IgD-negative memory B cell (primary cell): ENCODE measurements around the gene CYLC2. TPM values are rescaled to one million over a fixed set of nuclear protein-coding genes. Genes with fewer than 3 reads are reported as not detected.

Experiments used
- H3K27ac Mint-ChIP-seq, 3 donors: one replicate each; pipeline ENCODE4 v1.8.0; 2020 to 2022; ENCODE audit warnings: mild to moderate bottlenecking in 3 of 3, mixed read lengths in 3 of 3, moderate library complexity in 1 of 3
- H3K27me3 Mint-ChIP-seq: one replicate; pipeline ENCODE4 v1.8.0; 2021; ENCODE audit warnings: mixed read lengths
- H3K36me3 Mint-ChIP-seq: one replicate; pipeline ENCODE4 v1.8.0; 2020; ENCODE audit warnings: mild to moderate bottlenecking, mixed read lengths
- H3K4me1 Mint-ChIP-seq, 3 donors: one replicate each; pipeline ENCODE4 v1.8.0; 2020 to 2022; ENCODE audit warnings: mixed read lengths in 3 of 3, mild to moderate bottlenecking in 1 of 3
- H3K4me3 Mint-ChIP-seq, 4 donors: one replicate each; pipeline ENCODE4 v1.8.0; 2020 to 2022; ENCODE audit warnings: mild to moderate bottlenecking in 4 of 4, mixed read lengths in 4 of 4, moderate library complexity in 3 of 4
- H3K9me3 Mint-ChIP-seq, 3 donors: one replicate each; pipeline ENCODE4 v1.8.0; 2020 to 2021; ENCODE audit warnings: mixed read lengths in 3 of 3, mild to moderate bottlenecking in 1 of 3
- polyA plus RNA-seq: library from polyadenylated mRNA; unstranded; fragments of 300-500 nt; fragmentation: Illumina TruSeq; gene quantifications from one replicate; pipeline ENCODE4 v1.2.3, GENCODE V29; 2021

Gene CYLC2
- not detected for polyA plus RNA-seq

DNA sequence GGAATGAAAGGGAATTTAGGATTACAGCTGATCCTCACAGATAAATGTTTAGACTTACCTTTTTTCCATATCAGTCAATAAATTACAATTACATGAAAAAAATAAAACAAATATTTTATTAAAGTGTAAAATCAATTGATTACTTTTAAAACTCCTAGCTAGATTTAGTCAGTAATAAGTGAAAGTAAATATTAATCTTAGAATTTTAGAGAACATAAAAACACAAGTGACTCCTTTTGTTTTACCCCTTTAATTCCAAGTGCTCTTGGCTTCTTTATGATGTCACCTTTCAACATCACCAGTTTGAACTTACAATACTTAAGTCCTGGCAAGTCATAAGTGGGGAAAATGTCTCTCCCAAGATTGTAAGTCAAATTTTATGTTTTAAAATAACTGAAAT lies at the start of gene CYLC2:
Gene CYLC2, plus strand, starts transcription at position 301 of the 400 bp plus-strand sequence. Its CDS starts 48 bp downstream, at position 349.
- Mint-ChIP-seq H3K4me1 (no peaks in the 10 kb centered on the region), H3K27me3 (no peaks in the 10 kb centered on the region), H3K4me3 (no peak within 1 kb of the TSS), H3K9me3 (peaks cover 2 to 5% (median 4%) of the 10 kb centered on the region in 3 donors), H3K36me3 (no peaks in the 10 kb centered on the region), H3K27ac (no peak within 1 kb of the TSS)

DNA sequence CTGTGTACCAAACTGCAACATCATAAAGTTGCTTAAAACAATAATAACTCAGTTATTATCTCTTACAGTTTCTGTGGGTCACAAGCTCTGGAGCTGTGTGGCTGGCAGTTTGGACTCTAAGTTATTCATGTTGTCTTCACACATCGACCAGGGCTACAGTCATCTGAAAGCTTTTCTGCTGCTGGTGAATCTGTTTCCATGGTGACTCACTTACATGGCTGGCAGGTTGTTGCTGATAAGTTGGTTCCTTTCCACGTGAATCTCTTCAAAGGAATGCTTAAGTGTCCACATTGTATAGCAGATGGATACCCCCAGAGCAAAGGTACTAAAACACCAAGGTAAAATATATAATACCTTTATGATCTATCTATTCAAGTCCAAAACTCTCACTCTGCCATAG lies 44.8 kb upstream of the CYLC2 start:
- Mint-ChIP-seq H3K36me3 (no peaks in the 10 kb centered on the region), H3K27ac (no peak overlapping the region), H3K9me3 (peaks cover 5 to 21% (median 8%) of the 10 kb centered on the region in 3 donors), H3K4me1 (no peaks in the 10 kb centered on the region), H3K4me3 (no peak overlapping the region), H3K27me3 (no peaks in the 10 kb centered on the region)

DNA sequence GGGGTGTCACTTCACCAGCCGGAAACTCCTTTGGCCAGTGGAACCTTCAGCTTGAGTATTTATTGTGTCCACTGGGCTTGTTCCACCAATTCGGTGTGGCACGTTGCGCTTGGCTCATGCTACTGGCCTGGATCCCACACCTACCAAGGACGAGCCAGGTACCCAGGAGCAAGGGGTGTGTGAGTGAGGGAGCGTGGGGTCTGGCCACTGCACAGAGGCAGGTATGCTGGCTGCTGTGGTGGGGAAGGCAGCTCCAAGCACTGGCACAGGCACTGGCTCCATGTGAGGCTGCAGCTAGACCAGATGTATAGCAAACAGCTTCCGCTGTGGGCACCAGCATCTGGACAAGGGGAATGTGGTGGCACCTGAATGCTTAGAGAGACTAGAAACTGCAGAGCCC lies 28.1 kb upstream of the CYLC2 start:
- H3K27me3 Mint-ChIP-seq, result no peaks in the 10 kb centered on the region
- H3K36me3 Mint-ChIP-seq, result no peaks in the 10 kb centered on the region
- H3K4me3 Mint-ChIP-seq, result no peak overlapping the region
- H3K9me3 Mint-ChIP-seq, result peaks cover 4 to 8% (median 6%) of the 10 kb centered on the region in 3 donors
- no peak overlapping the region for H3K27ac Mint-ChIP-seq
- no peaks in the 10 kb centered on the region for H3K4me1 Mint-ChIP-seq

DNA sequence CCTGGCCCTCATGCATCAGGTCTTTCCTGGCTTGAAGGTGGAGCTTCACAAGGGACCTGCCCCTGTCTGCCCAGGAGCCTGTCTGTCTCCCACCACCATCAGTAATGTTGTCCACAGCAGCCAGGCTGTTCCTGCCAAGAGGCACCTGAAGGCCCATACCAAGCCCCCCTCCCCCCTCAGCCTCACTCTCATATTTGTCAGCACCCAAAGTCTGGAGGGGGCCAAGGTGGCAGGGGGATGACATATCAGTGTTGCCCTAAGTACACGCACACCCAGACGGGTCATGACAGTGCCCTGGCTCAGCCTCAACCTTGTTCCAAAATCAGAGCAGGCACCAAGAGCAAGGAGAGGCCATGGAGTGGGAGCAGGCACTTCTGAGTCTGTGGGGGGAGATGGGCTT lies 27.2 kb upstream of the CYLC2 start:
- no peaks in the 10 kb centered on the region for H3K27me3 Mint-ChIP-seq
- peaks cover 4 to 9% (median 6%) of the 10 kb centered on the region in 3 donors for H3K9me3 Mint-ChIP-seq
- H3K4me3 Mint-ChIP-seq, result no peak overlapping the region
- H3K27ac Mint-ChIP-seq, result no peak overlapping the region
- no peaks in the 10 kb centered on the region for H3K4me1 Mint-ChIP-seq
- H3K36me3 Mint-ChIP-seq, result no peaks in the 10 kb centered on the region

- Mint-ChIP-seq H3K4me3 (no peak overlapping the region), H3K4me1 (no peaks in the 10 kb centered on the region), H3K27ac (no peak overlapping the region), H3K36me3 (no peaks in the 10 kb centered on the region), H3K9me3 (peaks cover 4 to 15% (median 9%) of the 10 kb centered on the region in 3 donors), H3K27me3 (no peaks in the 10 kb centered on the region)
Observed at GRCh38 chr9:102972780-102973179, 22.4 kb upstream of the CYLC2 start.

DNA sequence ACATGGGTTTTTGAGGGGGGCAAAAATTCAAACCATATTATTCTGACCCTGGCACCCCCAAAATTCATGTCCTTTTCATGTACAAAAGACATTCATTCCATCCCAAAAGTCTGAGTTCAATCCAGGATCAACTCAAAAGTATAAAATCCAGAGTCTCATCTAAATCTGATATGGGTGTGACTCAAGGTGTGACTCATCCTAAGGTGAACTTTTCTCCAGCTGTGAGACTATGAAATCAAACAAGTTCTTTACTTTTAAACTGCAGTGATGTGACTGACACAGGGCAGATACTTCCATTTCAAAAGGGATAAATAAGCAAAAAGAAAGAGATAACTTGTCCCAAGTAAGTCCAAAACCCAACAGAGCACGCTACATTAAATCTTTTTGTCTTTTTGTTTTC lies 20.6 kb upstream of the CYLC2 start:
- no peaks in the 10 kb centered on the region for H3K4me1 Mint-ChIP-seq
- H3K27ac Mint-ChIP-seq, result no peak overlapping the region
- no peak overlapping the region for H3K4me3 Mint-ChIP-seq
- peaks cover 4 to 18% (median 9%) of the 10 kb centered on the region in 3 donors for H3K9me3 Mint-ChIP-seq
- no peaks in the 10 kb centered on the region for H3K27me3 Mint-ChIP-seq
- H3K36me3 Mint-ChIP-seq, result no peaks in the 10 kb centered on the region

DNA sequence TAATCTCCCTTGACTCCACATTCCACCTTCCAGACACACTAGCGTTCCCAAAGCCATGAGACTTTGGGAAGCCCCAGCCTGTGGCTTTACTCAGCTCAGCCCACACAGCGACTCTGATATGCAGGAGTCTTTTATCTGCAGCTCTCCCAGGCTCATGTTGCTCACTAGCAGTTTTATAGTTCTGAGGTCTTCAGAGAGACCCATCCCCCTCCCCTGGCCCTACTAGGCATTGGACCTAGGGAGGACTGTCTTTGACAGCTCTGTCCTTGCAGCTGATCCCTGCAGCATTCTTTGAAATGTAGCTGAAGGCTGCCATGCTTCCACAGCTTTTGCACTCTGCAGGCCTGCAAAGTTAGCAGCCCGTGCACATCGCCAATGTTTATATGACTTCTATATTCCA lies 19.9 kb upstream of the CYLC2 start:
- no peak overlapping the region for H3K4me3 Mint-ChIP-seq
- H3K36me3 Mint-ChIP-seq, result no peaks in the 10 kb centered on the region
- H3K4me1 Mint-ChIP-seq, result no peaks in the 10 kb centered on the region
- H3K27me3 Mint-ChIP-seq, result no peaks in the 10 kb centered on the region
- peaks cover 2 to 15% (median 7%) of the 10 kb centered on the region in 3 donors for H3K9me3 Mint-ChIP-seq
- H3K27ac Mint-ChIP-seq, result no peak overlapping the region

- Mint-ChIP-seq H3K36me3 (no peaks in the 10 kb centered on the region), H3K4me1 (no peaks in the 10 kb centered on the region), H3K4me3 (no peak overlapping the region), H3K27me3 (no peaks in the 10 kb centered on the region), H3K9me3 (peaks cover 0 to 4% (median 3%) of the 10 kb centered on the region in 3 donors), H3K27ac (no peak overlapping the region)
Observed at GRCh38 chr9:102985162-102985895, 9.8 kb upstream of the CYLC2 start.

DNA sequence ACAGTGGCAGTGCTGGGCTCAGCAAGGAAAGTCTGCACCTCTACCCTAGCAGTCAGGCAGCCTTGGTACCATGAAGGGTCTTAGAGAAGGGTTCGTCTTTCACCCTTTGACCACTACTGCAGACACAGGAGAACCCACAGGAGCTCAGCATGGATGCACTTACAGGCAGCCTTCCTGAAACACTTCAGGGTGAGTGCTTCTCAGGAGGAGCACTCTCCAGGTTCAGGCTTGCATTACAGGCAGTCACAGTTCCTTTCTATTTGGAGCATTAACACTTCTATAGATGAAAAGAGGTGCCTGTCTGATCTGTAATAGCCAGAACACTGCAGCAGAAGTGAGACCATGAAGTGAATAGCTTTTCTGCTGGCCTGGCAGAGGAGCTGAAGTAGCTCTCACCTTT lies 8.7 kb upstream of the CYLC2 start:
- Mint-ChIP-seq H3K27ac (no peak overlapping the region), H3K27me3 (no peaks in the 10 kb centered on the region), H3K9me3 (peaks cover 0 to 4% (median 3%) of the 10 kb centered on the region in 3 donors), H3K4me3 (no peak overlapping the region), H3K36me3 (no peaks in the 10 kb centered on the region), H3K4me1 (no peaks in the 10 kb centered on the region)

DNA sequence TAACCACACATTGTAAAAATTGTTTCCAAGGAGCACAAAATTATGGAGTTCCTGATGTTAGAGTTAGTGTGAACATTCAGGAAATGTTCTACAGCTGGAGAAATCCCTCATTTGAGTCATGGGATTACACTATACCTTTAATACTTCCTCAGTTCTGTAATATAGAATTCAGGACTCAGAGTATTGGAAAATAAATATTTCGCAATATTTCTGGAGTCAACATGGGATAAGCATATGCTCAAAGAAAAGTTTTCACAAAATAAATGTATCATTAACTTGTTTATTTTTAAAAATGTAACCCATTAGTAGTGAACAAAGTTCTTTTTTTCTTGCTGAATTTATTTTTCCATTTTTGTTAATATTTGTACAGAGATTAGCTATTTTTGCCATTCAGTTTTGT lies 8.6 kb downstream of the CYLC2 start:
- Mint-ChIP-seq H3K4me1 (no peaks in the 10 kb centered on the region), H3K4me3 (no peak overlapping the region), H3K36me3 (no peaks in the 10 kb centered on the region), H3K27ac (no peak overlapping the region), H3K9me3 (peaks cover 0 to 2% (median 2%) of the 10 kb centered on the region in 3 donors), H3K27me3 (no peaks in the 10 kb centered on the region)

DNA sequence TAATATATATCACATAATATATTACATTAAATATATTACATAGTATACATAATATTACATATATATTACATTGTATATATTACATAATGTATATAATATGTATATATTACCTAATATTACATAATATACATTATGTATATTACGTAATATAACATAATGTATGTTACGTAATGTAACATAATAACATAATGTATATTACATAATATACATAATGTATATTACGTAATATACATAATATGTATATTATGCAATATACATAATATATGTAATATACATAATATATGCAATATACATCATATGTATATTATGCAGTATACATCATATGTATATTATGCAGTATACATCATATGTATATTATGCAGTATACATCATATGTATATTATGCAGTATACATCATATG lies 19.1 kb downstream of the CYLC2 start:
- H3K9me3 Mint-ChIP-seq, result peaks cover 0 to 2% (median 0%) of the 10 kb centered on the region in 3 donors
- no peaks in the 10 kb centered on the region for H3K27me3 Mint-ChIP-seq
- no peak overlapping the region for H3K27ac Mint-ChIP-seq
- H3K36me3 Mint-ChIP-seq, result no peaks in the 10 kb centered on the region
- no peaks in the 10 kb centered on the region for H3K4me1 Mint-ChIP-seq
- no peak overlapping the region for H3K4me3 Mint-ChIP-seq

DNA sequence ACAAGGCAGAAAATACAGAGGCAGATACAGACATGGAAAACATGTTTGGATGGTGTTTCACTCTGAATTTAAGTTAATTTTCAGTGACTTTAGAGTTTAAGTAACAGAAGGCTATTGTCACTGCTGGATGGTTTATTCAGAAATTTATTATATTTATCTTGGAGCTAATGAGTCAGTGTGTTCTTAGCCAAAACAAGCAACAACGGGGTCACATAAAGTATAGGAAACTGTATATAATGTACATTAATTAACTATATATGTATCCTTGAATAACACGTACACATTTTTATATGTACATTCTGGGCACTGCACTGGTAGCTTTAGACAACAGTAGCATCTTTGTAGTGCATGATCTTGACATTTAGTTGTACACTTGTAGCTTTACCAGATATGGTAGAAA lies 30.7 kb downstream of the CYLC2 start:
- H3K9me3 Mint-ChIP-seq, result peaks cover 2 to 3% (median 3%) of the 10 kb centered on the region in 3 donors
- H3K4me3 Mint-ChIP-seq, result no peak overlapping the region

DNA sequence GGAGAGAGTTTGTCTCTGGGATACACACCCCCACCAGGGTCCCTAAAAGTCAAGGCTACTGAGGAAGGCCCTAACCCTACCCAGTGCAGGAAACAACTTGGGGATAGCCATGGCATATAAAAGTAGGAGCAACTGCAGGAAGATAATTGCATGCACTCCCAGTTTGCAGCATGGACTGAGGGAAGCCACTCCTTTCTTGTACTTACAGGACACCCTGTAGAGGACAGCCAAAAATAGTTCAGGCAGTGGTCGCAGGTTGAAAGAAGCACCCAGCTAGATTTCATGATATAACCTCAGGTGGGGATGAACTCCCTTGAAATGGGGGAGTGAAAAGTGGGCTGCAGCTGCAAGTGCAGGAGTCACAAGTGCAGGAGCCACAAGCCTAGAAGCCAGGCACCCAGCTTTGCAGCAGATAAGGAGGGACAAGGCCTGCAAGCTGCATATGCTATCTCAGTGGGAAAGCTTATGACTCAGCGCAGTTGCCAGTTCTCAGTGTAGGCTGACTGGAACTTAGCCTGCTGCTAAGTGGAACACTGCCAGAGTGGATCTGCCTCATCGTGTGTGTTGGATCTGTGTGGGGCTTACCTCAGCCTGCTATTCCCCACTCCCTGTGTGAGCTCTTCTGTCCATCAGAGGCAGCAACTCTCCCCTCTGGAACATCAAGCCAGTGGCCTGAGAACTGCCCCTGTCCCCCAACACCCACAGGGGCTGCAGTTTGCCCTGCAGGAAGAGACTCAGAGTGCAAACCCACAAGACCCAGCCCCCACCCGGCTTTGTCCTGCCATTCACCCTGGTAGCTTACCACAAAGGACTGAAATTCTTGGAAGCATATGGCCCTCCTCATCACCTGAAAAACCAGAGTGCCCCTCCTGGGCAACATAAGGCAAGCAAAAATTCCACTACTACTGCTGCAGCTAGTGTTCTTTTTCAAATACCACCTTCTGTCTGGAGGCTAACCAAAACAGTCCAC lies 42.7 kb downstream of the CYLC2 start:
- Mint-ChIP-seq H3K4me3 (no peak overlapping the region), H3K4me1 (peaks cover 0 to 1% (median 0%) of the 10 kb centered on the region in 3 donors), H3K36me3 (no peaks in the 10 kb centered on the region), H3K9me3 (peaks cover 4 to 11% (median 7%) of the 10 kb centered on the region in 3 donors), H3K27ac (no peak overlapping the region), H3K27me3 (no peaks in the 10 kb centered on the region)

More for the DNA sequence above, 30.7 kb downstream of the CYLC2 start:
- Mint-ChIP-seq H3K27me3 (no peaks in the 10 kb centered on the region), H3K4me1 (peaks cover 0 to 2% (median 0%) of the 10 kb centered on the region in 3 donors), H3K27ac (no peak overlapping the region), H3K36me3 (no peaks in the 10 kb centered on the region)

DNA sequence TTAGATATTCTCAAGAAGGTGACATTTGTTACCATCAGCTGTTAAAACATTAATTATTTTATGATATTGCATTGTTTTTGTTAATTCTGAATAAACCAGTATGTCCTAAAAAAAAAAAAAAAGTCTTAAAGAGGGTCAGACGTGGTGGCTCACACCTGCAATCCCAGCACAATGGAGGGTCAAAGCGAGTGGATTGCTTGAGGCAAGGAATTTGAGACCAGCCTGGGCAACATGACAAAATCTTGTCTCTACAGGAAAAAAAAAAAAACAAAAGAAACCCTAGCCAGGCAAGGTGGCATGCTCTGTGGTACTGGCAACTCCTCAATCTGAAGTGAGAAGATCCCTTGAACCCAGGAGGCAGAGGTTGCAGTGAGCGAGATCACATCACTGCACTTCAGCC lies 46.8 kb downstream of the CYLC2 start:
- no peaks in the 10 kb centered on the region for H3K27me3 Mint-ChIP-seq
- peaks cover 0 to 1% (median 0%) of the 10 kb centered on the region in 3 donors for H3K4me1 Mint-ChIP-seq
- H3K27ac Mint-ChIP-seq, result no peak overlapping the region
- H3K4me3 Mint-ChIP-seq, result no peak overlapping the region
- H3K36me3 Mint-ChIP-seq, result peaks cover 1% of the 10 kb centered on the region
- peaks cover 2 to 9% (median 7%) of the 10 kb centered on the region in 3 donors for H3K9me3 Mint-ChIP-seq
